Activated CD4-positive, alpha-beta T cell treated with anti-CD3 and anti-CD28 coated beads for 36 hours (primary cell): Measurements from ENCODE around the gene ZFYVE28. TPM values are rescaled to one million over a fixed set of nuclear protein-coding genes. Genes with fewer than 3 reads are reported as not detected.

Experiments
- ATAC-seq: fragments of 200-7000 bp; cut with Tn5 transposase; one replicate; pipeline ENCODE4 v1.10.0; 2021; ENCODE audit warnings: mild to moderate bottlenecking, moderate library complexity
- CTCF ChIA-PET: fragments of 350-600 bp; sonication (Branson Sonifier 250); formaldehyde crosslinking; loops from one replicate; lab custom pipeline; 2021; ENCODE audit warnings: antibody characterized with exemption; lab: Charles Lee
- POLR2A ChIA-PET: fragments of 350-600 bp; sonication (Branson Sonifier 250); formaldehyde crosslinking; loops from one replicate; lab custom pipeline; 2021; ENCODE audit warnings: antibody characterized with exemption, inconsistent platforms; lab: Charles Lee
- DNase-seq: peaks from one replicate; pipeline ENCODE4 v3.0.0-alpha.2; 2020
- H3K27ac Mint-ChIP-seq: one replicate; pipeline ENCODE4 v1.8.0; 2021; ENCODE audit warnings: mixed read lengths
- H3K27me3 Mint-ChIP-seq: one replicate; pipeline ENCODE4 v1.8.0; 2021; ENCODE audit warnings: mixed read lengths
- H3K36me3 Mint-ChIP-seq: one replicate; pipeline ENCODE4 v1.8.0; 2021; ENCODE audit warnings: low read depth, mixed read lengths
- H3K4me1 Mint-ChIP-seq: one replicate; pipeline ENCODE4 v1.8.0; 2021; ENCODE audit warnings: mixed read lengths
- H3K4me3 Mint-ChIP-seq: one replicate; pipeline ENCODE4 v1.8.0; 2021; ENCODE audit warnings: mild to moderate bottlenecking, moderate library complexity, mixed read lengths
- H3K9me3 Mint-ChIP-seq: one replicate; pipeline ENCODE4 v1.8.0; 2021; ENCODE audit warnings: low read depth, mixed read lengths
- intact Hi-C, 2 experiments: fragments of 100-400 bp; cut with DNase I in 1 of 2; cut with micrococcal nuclease in 1 of 2; formaldehyde crosslinking; loops; one replicate each; pipeline versions ENCODE4 v1.14.2 to v1.15.1; 2022 to 2024; cut with DNase I, micrococcal nuclease
- total RNA-seq, 2 experiments: library from RNA; stranded (reverse); gene quantifications; one replicate each; pipeline ENCODE4 v1.2.3, GENCODE V29; 2021

The ZFYVE28 gene
- total RNA-seq, 2 experiments from 2014 or later: 8.7 to 9.3 TPM

DNA sequence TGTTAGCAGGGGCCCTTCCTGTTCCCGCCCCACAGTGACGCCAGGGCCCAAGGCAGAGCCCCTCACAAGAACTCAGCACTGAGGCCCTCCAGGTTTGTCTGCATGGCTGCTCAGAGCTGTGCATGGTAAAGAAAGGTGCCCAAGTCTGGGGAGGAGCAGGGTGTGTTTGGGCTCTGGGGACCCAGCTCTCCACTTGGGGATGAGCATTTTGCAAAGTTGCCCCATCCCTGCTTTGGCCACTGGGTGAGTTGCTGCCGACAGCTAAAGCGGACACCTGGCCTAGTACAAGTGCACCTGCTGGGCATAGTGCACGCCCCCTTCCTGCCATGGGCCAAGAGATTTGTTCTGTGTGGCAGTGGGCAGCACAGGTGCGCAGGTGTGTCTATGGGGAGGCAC, 154.5 kb downstream of the ZFYVE28 start:
- ATAC-seq (no peak), DNase-seq (no peak)
- Mint-ChIP-seq H3K9me3 (no peaks in the 10 kb centered on the region), H3K27me3 (no peaks in the 10 kb centered on the region), H3K4me3 (no peak overlapping the region), H3K36me3 (no peaks in the 10 kb centered on the region), H3K27ac (no peak overlapping the region), H3K4me1 (peaks cover 2% of the 10 kb centered on the region)
- CTCF ChIA-PET: interaction anchor here (0.5 kb wide), 1 partner anchor 538 kb away, joined by 3 read pairs; no protein-coding TSS in a partner anchor
- intact Hi-C loops: loop anchor here in 1 of 2 experiments (2.0 to 5.0 kb wide), 4 partner anchors 552 to 698 kb away; partner anchors contain the start of genes ADD1, GRK4, NOP14 and SLBP
- POLR2A ChIA-PET: no interaction called here

DNA sequence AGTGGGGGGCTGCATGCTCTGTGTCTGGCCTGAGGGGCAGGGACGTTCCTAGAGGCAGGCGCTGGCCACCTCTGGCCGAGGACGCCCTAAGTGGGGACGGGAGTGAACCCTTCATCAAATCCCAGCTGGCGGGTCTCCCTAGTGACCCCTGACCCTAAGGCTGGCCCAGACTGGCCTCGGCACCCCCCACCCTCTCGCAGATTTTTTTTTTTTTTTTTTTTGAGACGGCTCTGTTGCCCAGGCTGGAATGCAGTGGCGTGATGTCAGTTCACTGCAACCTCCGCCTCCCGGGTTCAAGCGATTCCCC, 155.5 kb downstream of the ZFYVE28 start:
- POLR2A ChIA-PET: interaction anchor here (0.9 kb wide), 1 partner anchor 33 kb away, joined by 3 read pairs; no protein-coding TSS in a partner anchor
- Mint-ChIP-seq H3K4me1 (peaks cover 2% of the 10 kb centered on the region), H3K27ac (no peak overlapping the region), H3K36me3 (no peaks in the 10 kb centered on the region), H3K4me3 (peak overlapping the region; percentile 61), H3K27me3 (no peaks in the 10 kb centered on the region), H3K9me3 (no peaks in the 10 kb centered on the region)
- CTCF ChIA-PET: interaction anchor here (0.7 to 1.2 kb wide), 2 partner anchors 10 to 14 kb away, joined by 3 to 4 read pairs; no protein-coding TSS in a partner anchor
- intact Hi-C loops: loop anchor here (1.0 to 5.0 kb wide), 19 partner anchors 19 to 811 kb away; partner anchors contain the start of genes HAUS3 (in 2 of the 2), POLN (in 2 of the 2), RNF4 (in 2 of the 2) and ADD1 (in 1 of the 2)
- no peak for DNase-seq
- no peak for ATAC-seq

DNA sequence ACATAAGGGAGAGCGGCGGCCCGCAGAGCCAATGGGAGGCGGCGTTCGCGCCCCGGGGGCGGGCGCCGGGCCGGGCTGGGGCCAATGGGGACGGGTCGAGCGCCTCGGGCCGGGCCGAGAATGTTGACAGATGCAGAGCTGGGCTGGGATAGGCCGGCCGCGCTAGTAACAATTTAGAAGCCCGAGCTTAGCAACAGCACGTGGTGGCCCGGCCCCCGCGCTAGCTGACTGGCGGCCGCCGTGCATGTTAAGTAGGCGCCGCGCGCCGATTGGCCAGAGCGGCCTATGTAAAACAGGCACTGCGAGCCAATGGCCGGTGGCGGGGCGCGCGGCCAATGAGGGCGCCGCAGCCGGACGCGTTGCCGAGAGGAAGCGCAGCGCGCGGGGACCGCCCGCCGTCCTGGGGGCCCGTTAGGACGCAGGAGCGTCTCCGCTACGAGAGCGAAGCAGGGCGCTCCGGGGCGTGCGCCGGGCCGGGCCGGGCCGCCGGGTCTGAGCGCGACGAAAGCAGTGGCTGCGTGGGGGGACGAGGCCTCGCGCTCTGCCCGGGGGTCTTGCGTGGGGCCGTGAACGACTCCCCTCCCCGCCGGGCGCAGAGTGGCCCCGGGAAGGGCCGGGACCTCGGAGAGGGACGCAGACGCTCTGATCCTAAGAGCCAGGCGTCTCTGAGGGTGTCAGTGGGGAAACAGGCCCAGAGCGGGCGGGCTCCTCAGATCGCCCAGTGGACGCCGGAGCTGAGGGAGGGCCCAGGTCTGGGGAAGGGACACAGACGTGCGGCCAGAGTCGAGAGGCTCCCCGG, 156.1 kb downstream of the ZFYVE28 start:
- Mint-ChIP-seq H3K4me3 (peak overlapping the region; percentile 61), H3K27me3 (no peaks in the 10 kb centered on the region), H3K9me3 (no peaks in the 10 kb centered on the region), H3K4me1 (peaks cover 2% of the 10 kb centered on the region), H3K36me3 (no peaks in the 10 kb centered on the region), H3K27ac (no peak overlapping the region)
- DNase-seq (peak; percentile 99), ATAC-seq (peak; percentile 96)
- ChIA-PET POLR2A (interaction anchor here (0.6 to 1.0 kb wide), 7 partner anchors 18 to 274 kb away, joined by 3 to 15 read pairs (median 3); partner anchors contain the start of genes CFAP99, FAM193A, HAUS3 and POLN), CTCF (interaction anchor here (0.6 to 1.2 kb wide), 7 partner anchors 13 to 207 kb away, joined by 3 to 4 read pairs (median 3); partner anchors contain the start of gene RNF4)
- intact Hi-C loops: loop anchor here (1.0 to 5.0 kb wide), 19 partner anchors 20 to 812 kb away; partner anchors contain the start of genes HAUS3 (in 2 of the 2), POLN (in 2 of the 2), RNF4 (in 2 of the 2) and ADD1 (in 1 of the 2)

- Mint-ChIP-seq H3K4me1 (peaks cover 2% of the 10 kb centered on the region), H3K27ac (no peak within 1 kb of the TSS)
- peak; percentile 0 for ATAC-seq
These were observed 156.6 kb downstream of the ZFYVE28 start, which contains the start of gene MXD4 for GRCh38 chr4:2261853-2262144. MXD4 (minus strand) TSS chr4:2262109; CDS start chr4:2261980, 129 bp downstream.

GRCh38 chr4:2261110-2261852, 157.2 kb downstream of the ZFYVE28 start:
- DNase-seq: peak; percentile 74
- ChIA-PET CTCF (interaction anchor here (1.2 kb wide), 1 partner anchor 12 kb away, joined by 3 read pairs; no protein-coding TSS in a partner anchor), POLR2A (interaction anchor here (1.0 kb wide), 2 partner anchors 20 to 208 kb away, joined by 14 to 15 read pairs; partner anchors contain the start of genes HAUS3, POLN and RNF4)
- no peaks in the 10 kb centered on the region for H3K36me3 Mint-ChIP-seq
- no peak overlapping the region for H3K27ac Mint-ChIP-seq
- peak overlapping the region; percentile 61 for H3K4me3 Mint-ChIP-seq
- H3K9me3 Mint-ChIP-seq: no peaks in the 10 kb centered on the region
- no peaks in the 10 kb centered on the region for H3K27me3 Mint-ChIP-seq
- intact Hi-C loops: loop anchor here in 1 of 2 experiments (5.0 kb wide), 3 partner anchors 549 to 701 kb away; partner anchors contain the start of genes ADD1, GRK4, NOP14 and SLBP
- H3K4me1 Mint-ChIP-seq: peaks cover 2% of the 10 kb centered on the region
- peak; percentile 11 for ATAC-seq

More at GRCh38 chr4:2261853-2262144, 156.6 kb downstream of the ZFYVE28 start, which contains the start of gene MXD4:
- no peaks in the 10 kb centered on the region for H3K27me3 Mint-ChIP-seq
- H3K36me3 Mint-ChIP-seq: no peaks in the 10 kb centered on the region
- DNase-seq: no peak
- no peaks in the 10 kb centered on the region for H3K9me3 Mint-ChIP-seq
- intact Hi-C loops: loop anchor here (1.0 to 5.0 kb wide), 19 partner anchors 19 to 813 kb away; partner anchors contain the start of genes HAUS3 (in 2 of the 2), POLN (in 2 of the 2), RNF4 (in 2 of the 2) and ADD1 (in 1 of the 2)
- ChIA-PET POLR2A (interaction anchor here (0.6 to 1.0 kb wide), 4 partner anchors 18 to 207 kb away, joined by 3 to 15 read pairs (median 8); partner anchors contain the start of genes CFAP99, HAUS3, POLN and RNF4), CTCF (interaction anchor here (0.7 to 1.2 kb wide), 6 partner anchors 13 to 207 kb away, joined by 3 to 4 read pairs (median 3); partner anchors contain the start of gene RNF4)
- H3K4me3 Mint-ChIP-seq: peak within 1 kb of the TSS; percentile 61

- no peaks in the 10 kb centered on the region for H3K9me3 Mint-ChIP-seq
- ChIA-PET CTCF (no interaction called here), POLR2A (interaction anchor here (1.0 kb wide), 1 partner anchor 18 kb away, joined by 3 read pairs; the partner anchor contains the start of genes HAUS3 and POLN)
- H3K4me1 Mint-ChIP-seq: peaks cover 2% of the 10 kb centered on the region
- peak overlapping the region; percentile 61 for H3K4me3 Mint-ChIP-seq
- peak; percentile 5 for DNase-seq
- H3K36me3 Mint-ChIP-seq: no peaks in the 10 kb centered on the region
- ATAC-seq: no peak
- no peaks in the 10 kb centered on the region for H3K27me3 Mint-ChIP-seq
- no peak overlapping the region for H3K27ac Mint-ChIP-seq
- intact Hi-C loops: loop anchor here in 1 of 2 experiments (5.0 kb wide), 3 partner anchors 548 to 702 kb away; partner anchors contain the start of genes ADD1, GRK4, NOP14 and SLBP
These were observed 157.9 kb downstream of the ZFYVE28 start for GRCh38 chr4:2260344-2261109.

GRCh38 chr4:2259541-2260343, 158.7 kb downstream of the ZFYVE28 start:
- ChIA-PET POLR2A (interaction anchor here (1.0 kb wide), 1 partner anchor 18 kb away, joined by 3 read pairs; the partner anchor contains the start of genes HAUS3 and POLN), CTCF (interaction anchor here (2.0 kb wide), 1 partner anchor 40 kb away, joined by 4 read pairs; no protein-coding TSS in a partner anchor)
- no peak for ATAC-seq
- Mint-ChIP-seq H3K4me3 (no peak overlapping the region), H3K4me1 (peaks cover 2% of the 10 kb centered on the region), H3K36me3 (no peaks in the 10 kb centered on the region), H3K27ac (no peak overlapping the region), H3K9me3 (no peaks in the 10 kb centered on the region), H3K27me3 (no peaks in the 10 kb centered on the region)
- DNase-seq: peak; percentile 6
- intact Hi-C loops: loop anchor here in 1 of 2 experiments (5.0 kb wide), 3 partner anchors 547 to 703 kb away; partner anchors contain the start of genes ADD1, GRK4, NOP14 and SLBP

GRCh38 chr4:2259036-2259540, 159.4 kb downstream of the ZFYVE28 start:
- Mint-ChIP-seq H3K4me1 (peaks cover 2% of the 10 kb centered on the region), H3K4me3 (no peak overlapping the region), H3K36me3 (no peaks in the 10 kb centered on the region), H3K27me3 (no peaks in the 10 kb centered on the region), H3K9me3 (no peaks in the 10 kb centered on the region), H3K27ac (no peak overlapping the region)
- intact Hi-C loops: no loop called here
- ChIA-PET POLR2A (no interaction called here), CTCF (interaction anchor here (2.0 kb wide), 1 partner anchor 39 kb away, joined by 4 read pairs; no protein-coding TSS in a partner anchor)
- DNase-seq (peak; percentile 3), ATAC-seq (no peak)
